ENCODE measurements around the gene ONECUT3. TPM values are rescaled to one million over a fixed set of nuclear protein-coding genes. Genes with fewer than 3 reads are reported as not detected.
"Not testable (repeated sequence)": the region's sequence is repeated elsewhere in the genome, so short reads cannot be mapped to it uniquely, and the experiment has no call there.

The ONECUT3 gene
- polyA plus RNA-seq, 3 donors, result 0.04 to 0.08 TPM; not detected in 1

DNA sequence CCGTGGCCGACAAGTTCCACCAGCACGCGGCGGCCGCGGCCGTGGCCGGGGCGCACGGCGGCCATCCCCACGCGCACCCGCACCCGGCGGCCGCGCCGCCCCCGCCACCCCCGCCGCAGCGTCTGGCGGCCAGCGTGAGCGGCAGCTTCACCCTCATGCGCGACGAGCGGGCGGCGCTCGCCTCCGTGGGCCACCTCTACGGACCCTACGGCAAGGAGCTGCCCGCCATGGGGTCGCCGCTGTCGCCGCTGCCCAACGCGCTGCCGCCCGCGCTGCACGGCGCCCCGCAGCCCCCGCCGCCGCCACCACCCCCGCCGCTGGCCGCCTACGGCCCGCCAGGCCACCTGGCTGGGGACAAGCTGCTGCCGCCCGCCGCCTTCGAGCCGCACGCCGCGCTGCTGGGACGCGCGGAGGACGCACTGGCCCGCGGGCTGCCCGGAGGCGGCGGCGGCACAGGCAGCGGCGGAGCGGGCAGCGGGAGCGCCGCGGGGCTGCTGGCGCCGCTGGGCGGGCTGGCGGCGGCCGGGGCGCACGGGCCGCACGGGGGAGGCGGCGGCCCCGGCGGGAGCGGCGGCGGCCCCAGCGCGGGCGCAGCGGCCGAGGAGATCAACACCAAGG lies 821 bp downstream of the ONECUT3 start:
- DNase-seq (ENCODE audit: extremely low read depth in 1 of 11, low read depth in 9 of 11, low spot score in 4 of 11), result no peak

DNA sequence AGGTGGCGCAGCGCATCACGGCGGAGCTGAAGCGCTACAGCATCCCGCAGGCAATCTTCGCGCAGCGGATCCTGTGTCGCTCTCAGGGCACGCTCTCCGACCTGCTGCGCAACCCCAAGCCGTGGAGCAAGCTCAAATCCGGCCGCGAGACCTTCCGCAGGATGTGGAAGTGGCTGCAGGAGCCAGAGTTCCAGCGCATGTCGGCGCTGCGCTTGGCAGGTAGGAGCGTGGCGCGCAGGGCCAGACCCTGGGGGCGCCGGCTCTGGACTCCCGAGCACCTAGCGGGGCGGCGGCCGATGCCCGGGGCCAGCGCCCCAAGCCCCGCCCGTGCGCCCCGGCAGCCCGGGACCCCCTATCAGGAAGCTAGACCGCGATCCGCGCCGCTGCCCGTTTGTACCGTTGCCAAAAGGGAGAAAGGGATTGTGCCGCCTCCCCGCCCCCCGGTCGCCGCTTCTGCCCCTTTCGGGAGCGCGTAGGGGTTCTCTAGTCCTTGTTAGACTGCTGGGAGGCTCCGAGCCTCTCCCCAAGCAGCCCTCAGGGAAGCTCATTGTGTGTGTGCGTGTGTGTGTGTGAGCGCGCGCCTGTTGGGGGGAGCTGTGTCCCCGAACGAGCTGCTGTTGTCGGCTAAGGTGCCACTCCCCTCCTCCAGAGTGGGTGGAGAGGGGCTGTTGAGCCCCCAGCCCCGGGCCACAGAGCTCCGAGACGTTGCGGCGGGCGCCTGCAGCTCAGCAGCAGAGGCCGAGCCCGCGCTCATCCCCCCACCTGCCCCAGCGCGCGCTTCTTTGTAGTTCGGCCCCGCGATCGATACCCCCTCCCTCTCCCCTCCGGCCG lies 1.5 kb downstream of the ONECUT3 start:
- DNase-seq (ENCODE audit: extremely low read depth in 1 of 11, low read depth in 9 of 11, low spot score in 4 of 11), result no peak

DNA sequence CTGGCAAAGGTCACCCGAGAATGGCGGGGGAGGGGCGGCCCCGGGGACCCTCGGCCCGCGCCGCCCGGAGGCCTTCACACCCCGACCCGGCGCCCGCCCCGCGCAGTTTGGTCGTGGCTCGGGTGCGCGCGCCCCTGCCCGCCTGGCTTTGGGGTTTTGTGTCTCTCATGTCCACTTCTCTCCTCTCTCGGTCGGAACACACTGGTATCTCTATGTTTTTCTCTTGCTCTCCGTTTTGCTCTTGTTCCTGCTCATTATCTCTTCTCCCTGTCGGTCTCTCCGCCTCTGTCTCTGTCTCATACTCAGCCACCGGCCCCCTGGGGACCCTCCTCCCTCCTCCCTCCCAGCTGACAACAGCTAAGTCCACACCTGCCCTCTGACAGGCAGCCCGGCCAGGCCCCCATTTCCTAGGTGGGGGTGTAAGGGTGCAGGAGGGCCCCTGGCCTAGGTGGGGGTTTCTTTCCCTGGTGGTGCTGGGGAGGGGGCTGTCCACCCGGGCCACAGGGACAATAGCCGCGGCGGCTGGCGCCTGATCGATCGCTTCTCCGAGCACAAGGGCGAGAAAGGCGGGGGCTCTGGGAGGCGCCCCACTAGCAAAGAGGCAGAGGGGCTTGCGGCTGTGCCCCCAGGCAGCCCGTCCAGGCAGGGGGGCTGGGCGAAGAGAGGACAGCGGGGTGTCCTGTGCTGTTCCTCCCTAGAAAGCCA lies 2.3 kb downstream of the ONECUT3 start:
- DNase-seq (ENCODE audit: extremely low read depth in 1 of 11, low read depth in 9 of 11, low spot score in 4 of 11), result no peak

DNA sequence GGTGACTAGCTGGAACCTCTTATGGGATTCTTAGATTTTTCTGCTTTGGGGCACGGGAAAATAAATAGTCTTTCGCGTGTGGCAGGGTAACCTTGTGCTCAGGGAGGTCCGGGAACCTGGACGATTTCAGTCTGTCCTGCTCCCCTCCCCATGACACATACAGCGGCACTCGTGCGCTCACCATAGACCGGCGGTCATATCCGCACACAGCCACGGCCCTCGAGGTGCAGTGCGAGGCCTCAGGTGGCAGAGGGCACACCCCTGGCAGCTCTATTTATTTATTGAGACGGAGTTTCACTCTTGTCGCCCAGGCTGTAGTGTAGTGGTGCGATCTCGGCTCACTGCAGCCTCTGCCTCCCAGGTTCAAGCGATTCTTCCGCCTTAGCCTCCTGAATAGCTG lies 3.0 kb downstream of the ONECUT3 start:
- no peak for DNase-seq (ENCODE audit: extremely low read depth in 1 of 11, low read depth in 9 of 11, low spot score in 4 of 11)

DNA sequence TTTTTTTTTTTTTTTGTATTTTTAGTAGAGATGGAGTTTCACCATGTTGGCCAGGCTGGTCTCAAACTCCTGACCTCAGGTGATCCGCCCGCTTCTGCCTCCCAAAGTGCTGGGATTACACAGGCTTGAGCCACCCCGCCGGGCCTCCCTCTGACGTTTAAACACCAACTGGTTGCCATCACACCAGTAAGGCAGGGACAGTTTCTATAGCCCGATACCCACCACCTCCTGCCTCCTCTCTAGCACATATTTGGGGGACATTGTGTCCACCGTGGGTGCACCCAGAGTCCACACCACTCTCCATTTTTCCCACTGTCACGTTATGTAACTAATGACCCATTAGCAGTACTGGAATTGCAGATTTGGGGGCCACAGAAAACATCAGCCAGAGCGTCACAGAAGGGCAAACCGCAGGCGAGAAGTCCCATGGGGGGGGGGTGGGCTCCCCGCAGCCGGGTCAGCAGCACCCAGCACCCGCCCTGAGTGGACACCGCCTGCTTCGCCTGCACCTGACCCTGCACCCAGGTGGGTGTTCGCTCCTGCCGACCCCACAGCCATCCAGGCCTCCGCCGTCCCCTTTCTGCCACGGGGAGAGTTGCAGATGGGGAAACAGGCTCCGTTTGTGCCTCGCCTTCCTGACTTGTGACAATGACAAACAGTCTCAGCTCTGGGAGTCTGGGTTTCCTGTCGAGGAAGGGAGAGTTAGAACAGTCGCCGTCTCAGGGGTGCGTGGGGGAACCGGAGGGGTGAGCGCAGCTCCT lies 3.6 kb downstream of the ONECUT3 start:
- DNase-seq (ENCODE audit: extremely low read depth in 1 of 11, low read depth in 9 of 11, low spot score in 4 of 11), result no peak

DNA sequence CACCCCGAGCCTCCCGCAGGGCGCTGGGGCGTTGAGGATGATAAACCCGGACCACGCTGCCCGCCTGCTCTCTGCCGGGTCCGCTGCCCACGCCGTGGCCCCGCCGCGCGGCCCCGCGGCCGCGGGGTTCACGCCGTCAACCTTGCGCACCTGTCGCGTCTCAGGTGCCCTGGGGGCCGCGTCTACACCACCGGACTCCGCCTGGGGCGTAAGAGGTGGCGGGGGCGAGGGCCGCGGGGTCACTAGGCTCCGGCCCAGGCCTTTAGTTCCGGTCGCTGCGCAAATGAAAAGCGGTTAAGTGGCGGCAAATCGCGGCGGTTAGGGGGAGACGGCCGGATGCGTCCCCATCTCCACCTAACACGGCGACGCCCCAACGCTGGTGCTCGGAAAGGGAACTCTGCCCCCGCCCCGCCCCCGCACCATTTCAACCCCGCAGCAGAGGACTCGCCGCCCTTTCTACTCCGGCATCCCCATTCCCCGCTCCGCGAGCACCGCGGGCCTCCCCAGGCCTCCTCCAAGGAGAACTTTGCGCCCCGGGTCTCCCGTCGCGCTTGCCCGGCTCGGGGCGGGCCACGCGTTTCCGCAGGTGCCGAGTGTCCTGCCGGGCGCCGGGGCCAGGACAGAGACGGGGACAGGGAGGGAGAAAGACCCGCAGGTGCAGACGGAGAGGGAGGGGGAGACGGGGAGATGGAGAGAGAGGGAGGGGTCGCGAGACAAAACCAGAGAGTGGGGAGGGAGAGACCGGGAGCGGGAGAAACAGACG lies 4.3 kb downstream of the ONECUT3 start:
- DNase-seq (ENCODE audit: extremely low read depth in 1 of 11, low read depth in 9 of 11, low spot score in 4 of 11), result no peak

DNA sequence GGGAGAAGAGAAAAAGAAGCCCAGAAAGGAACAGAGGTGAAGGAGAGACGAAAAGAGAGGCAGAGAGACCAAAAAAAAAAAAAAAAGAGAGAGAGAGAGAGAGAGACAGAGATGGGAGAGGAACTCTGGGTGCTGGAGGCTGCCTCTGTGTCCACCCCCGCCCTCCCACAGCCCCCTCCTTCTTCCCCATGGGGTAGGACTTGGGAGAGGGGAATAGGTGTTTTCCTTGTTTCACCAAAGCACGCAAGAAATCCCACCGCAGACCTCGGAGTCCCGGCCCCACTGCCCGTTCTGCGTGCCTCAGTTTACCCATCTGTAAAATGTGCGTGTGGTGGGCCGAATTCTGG lies 4.9 kb downstream of the ONECUT3 start:
- no peak for DNase-seq (ENCODE audit: extremely low read depth in 1 of 11, low read depth in 9 of 11, low spot score in 4 of 11)

DNA sequence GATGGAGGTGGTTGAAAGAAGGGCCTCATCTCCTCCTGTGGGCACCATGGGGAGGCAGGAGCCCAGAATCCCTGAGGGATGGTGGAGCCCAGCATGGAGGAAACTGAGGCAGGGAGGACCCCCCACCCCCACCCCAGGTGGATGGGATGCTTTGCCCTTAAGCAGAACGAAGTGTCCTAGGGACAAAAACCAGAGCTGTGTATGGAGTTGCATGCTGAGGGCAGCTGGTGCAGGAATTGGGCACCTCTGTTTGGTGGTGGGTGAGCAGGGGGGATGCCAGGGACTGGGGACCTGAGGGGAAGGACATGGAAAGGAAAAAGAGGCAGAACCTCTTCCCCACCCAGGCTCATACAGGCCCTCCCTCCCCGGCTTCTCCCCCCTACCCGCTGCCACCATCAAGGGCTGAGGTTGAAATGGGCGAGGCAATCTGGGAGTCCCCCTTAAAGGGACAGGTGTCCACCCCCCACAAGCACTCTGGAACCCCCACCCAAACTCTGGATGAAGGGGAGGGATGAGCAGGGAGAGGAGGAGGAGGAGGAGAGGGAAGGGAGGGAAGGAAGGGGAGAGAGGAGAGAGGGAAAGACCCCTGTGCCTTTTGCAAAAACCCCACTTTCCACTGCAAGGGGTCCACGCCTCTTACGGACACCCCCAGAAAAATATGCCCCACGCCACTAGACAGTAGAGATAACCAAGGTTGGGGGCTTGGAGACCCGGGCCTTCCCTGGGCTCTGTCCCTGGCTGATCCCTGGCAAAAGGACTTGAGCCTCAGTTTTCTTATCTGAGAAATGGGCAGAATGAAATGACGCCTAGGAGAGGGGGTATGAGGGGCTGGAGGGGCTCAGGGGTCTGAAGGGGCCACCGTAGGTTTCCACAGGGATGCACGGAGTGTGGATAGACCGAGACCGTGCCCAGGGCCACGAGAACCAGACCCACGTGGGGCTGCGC lies 5.9 kb downstream of the ONECUT3 start:
- DNase-seq (ENCODE audit: extremely low read depth in 1 of 11, low read depth in 9 of 11, low spot score in 4 of 11), result no peak

DNA sequence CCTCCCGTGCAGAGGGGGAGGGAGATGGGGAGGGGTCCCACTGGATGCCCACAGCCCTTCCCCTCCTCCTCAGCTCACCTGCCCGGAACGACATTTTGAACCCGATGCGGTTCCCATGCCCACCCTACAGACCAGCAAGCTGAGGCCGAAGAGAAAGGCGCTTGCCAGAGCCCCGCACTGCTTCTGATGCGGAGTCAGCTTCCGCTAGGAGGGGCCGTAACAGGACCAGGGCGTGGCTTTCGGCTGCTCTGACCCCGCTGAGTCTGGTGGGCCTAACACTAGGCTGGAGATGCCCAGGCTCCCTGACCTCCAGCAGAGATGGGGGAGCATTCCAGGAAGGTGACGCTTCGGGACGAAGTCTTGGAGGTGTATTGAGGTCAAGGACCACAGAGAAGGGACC lies 6.7 kb downstream of the ONECUT3 start:
- DNase-seq (ENCODE audit: extremely low read depth in 1 of 11, low read depth in 9 of 11, low spot score in 4 of 11), result no peak

DNA sequence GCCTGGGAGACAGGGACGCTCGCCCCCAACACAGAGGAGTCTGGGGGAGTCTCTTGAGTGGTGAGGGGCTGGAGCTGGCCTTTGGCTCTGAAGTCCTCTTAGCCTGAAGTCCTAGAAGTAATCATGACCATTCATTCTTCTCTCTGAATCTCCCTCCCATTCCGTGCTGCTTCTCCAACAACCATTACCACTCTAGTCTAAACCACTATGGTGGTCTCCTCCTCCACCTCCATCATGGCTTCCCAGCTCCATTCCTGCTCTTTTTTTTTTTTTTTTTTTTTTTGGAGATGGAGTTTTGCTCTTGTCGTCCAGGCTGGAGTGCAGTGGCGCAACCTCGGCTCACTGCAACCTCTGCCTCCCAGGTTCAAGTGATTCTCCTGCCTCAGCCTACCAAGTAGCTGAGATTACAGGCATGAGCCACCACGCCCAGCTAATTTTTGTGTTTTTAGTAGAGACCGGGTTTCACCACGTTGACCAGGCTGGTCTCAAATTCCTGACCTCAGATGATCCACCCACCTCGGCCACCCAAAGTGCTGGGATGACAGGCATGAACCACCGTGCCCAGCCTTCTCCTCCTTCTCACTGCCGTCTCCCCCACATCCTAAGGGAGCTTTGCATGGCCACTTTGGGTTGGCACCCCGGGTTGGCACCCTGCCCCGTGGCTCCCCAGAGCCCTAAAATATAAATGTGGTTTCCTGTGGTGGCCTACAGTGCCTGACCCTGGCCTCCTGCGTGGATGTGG lies 7.7 kb downstream of the ONECUT3 start:
- not testable (repeated sequence) for DNase-seq (ENCODE audit: extremely low read depth in 1 of 11, low read depth in 9 of 11, low spot score in 4 of 11)

DNA sequence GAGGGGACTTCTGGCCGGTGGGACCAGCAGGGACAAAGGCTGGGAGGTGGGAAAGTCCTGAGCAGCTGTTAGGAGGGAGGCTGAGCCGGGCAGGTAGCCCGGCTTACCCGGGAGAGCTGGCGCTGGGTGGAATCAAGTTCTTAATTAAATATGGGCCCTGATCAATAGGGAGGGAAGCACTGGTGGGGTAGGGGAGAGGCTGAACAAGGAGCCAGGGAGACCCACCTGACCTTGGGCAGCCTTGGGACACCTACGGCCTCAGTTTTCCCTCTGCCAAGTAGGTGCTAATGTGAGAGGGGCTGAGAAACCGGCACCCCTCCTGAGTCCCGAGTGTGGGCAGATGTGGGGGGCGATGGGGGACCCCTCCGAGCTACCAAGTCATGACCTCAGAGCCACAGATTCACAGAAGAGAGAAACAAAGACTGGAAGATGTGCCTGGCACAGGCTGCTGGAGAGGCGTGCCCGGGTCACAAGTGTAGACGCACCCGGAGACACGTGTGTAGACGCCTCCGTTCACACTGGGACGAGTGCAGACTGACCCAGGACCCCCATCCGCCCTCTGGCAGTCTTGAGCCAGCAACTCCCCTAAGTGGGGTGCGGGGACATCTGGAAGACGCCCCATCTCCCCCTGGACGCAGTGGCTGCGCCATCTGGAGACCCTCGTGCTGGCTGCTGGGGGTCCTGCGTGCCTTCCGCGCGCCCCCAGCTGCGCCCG lies 8.4 kb downstream of the ONECUT3 start:
- DNase-seq (ENCODE audit: extremely low read depth in 1 of 11, low read depth in 9 of 11, low spot score in 4 of 11), result no peak

DNA sequence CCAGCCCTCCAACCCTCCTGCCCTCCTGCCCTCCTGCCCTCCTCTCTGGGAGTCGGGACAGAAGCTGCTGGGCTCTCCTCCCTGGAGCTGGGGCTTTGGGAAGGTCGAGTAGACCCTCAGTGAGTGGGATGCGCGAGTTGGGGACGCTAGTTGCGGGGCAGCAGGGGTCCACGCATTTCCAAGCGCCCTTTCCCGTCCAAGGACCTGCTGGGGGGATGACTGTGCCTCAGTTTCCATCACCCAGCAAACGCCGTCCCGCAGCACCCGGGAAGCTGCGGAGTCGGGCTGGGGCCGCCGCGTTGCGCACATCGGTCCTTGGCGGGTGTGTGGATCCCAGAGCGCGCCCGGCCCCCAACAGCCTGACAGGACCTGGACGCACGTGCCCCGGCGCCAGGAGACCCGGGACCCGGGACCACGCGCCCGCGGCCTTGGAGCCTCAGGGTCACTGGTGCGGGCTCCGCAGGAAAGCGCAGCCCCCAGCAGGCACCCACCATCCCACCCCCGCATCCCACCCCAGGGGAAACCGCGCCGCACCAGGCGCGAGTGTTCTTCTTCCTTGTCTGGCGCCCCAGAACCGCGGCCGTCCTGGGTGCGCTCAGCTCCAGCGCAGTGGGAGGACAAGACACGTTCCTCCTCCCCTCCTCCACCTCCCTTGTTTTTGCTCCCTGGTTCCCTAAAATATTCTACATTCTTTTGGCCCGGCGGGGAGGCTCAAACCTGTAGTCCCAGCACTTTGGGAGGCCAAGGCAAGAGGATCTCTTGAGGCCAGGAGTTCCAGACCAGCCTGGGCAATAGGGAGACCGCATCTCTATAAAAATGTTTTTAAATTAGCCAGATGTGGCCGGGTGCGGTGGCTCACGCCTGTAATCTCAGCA lies 9.2 kb downstream of the ONECUT3 start:
- no peak for DNase-seq (ENCODE audit: extremely low read depth in 1 of 11, low read depth in 9 of 11, low spot score in 4 of 11)

DNA sequence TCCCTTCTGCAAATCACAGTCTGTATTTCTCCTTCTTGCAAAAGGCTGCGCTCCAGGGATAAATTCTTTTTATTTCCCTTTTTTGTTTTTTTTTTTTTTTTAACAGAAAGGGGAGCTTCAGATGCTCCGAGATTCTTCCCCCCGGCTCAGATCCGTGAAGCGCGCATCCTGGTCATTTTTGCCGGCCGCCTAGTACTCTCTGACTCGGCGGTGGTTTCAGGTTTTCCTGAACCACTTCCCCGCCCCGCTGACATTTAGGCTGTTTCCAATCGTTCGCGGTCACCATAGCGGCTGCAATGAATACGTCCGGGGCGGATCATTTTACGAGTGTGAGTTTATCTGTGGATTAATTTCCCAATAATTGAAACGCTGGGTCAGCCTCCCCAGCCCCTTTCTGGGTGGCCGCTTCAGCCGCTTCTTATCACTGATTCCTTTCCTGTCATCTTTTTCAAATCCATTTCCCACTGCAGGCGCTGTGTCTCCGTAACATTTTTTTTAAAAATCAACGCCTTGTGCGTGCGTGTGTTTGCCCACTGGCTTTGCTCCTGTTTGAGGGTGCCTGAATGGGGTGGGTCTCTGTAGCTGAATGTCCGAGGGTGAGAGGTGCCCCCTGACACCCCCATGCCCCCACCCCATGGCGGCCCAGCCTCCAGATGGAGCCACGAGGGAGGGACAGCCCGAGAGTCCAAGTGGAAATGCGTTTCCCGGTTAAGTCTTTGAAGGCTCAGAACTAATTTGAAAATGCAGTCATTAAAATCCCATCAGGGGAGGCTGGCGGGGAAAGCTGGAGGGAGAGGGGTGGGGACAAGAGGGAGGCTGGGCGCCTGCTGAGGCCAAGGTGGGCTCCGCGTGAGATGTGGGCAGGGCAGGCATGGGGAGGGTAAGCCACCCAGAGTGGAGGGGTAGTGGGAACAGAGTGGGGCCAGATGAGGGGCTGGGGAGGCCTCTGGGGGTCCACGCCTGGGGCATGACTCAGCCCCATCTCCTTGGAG lies 10.6 kb downstream of the ONECUT3 start:
- no peak for DNase-seq (ENCODE audit: extremely low read depth in 1 of 11, low read depth in 9 of 11, low spot score in 4 of 11)

DNA sequence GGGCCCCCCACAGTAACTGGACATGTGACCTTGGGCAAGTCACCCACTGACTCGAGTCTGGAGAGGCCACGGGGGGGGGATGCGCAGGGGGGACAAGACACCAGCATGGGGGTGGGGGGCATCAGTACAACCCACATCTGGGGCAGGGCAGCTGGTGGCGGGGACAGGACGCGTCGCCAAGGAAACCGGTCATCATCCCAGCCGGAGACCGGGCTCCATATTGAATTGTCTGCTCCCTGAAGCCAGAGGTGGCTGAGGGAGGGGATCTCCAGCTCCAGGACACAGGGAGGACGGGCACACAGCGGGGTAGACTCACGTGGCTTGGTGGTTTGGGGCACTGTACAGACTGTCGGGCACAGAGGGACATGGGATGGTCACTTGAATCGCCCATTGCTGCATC lies 11.4 kb downstream of the ONECUT3 start:
- no peak for DNase-seq (ENCODE audit: extremely low read depth in 1 of 11, low read depth in 9 of 11, low spot score in 4 of 11)

Data from renal cortex interstitium (tissue), 11 donors.